ENCODE data around the gene SLC27A6.

The SLC27A6 gene

GRCh38 chr5:128980917-128981316 lies 15.6 kb downstream of the SLC27A6 start:
- Histone ChIP-seq H3K27ac (ENCODE audit: low read length) (no peak overlapping the region), H3K4me1 (ENCODE audit: low read length) (no peaks in the 10 kb centered on the region), H3K9me3 (ENCODE audit: insufficient read depth, low read length) (no peaks in the 10 kb centered on the region), H2AFZ (ENCODE audit: low read depth, low read length) (no peak overlapping the region), H3K27me3 (ENCODE audit: low read depth, low read length) (no peaks in the 10 kb centered on the region), H4K20me1 (ENCODE audit: insufficient read depth, low read length) (no peaks in the 10 kb centered on the region), H3K36me3 (replicated peaks; ENCODE audit: low read depth, low read length) (no peaks in the 10 kb centered on the region), H3K9ac (ENCODE audit: low read length) (no peak overlapping the region), H3K4me2 (ENCODE audit: low read length) (no peak overlapping the region), H3K4me3 (ENCODE audit: low read length) (no peak overlapping the region), H3K79me2 (ENCODE audit: low read length) (no peaks in the 10 kb centered on the region)
- TF ChIP-seq EZH2phosphoT487 (IDR thresholded peaks at IDR 0.05; ENCODE audit: low read depth) (no peak), CTCF (IDR thresholded peaks at IDR 0.05; ENCODE audit: low read depth, low read length) (no peak)

GRCh38 chr5:128984480-128984879 lies 19.2 kb downstream of the SLC27A6 start:
- no peaks in the 10 kb centered on the region for H3K79me2 ChIP-seq (ENCODE audit: low read length)
- H3K9me3 ChIP-seq (ENCODE audit: insufficient read depth, low read length), result no peaks in the 10 kb centered on the region
- H3K4me1 ChIP-seq (ENCODE audit: low read length), result no peaks in the 10 kb centered on the region
- H3K4me3 ChIP-seq (ENCODE audit: low read length), result no peak overlapping the region
- no peak overlapping the region for H2AFZ ChIP-seq (ENCODE audit: low read depth, low read length)
- no peak overlapping the region for H3K4me2 ChIP-seq (ENCODE audit: low read length)
- H3K9ac ChIP-seq (ENCODE audit: low read length), result no peak overlapping the region
- H3K27ac ChIP-seq (ENCODE audit: low read length), result no peak overlapping the region
- no peaks in the 10 kb centered on the region for H3K27me3 ChIP-seq (ENCODE audit: low read depth, low read length)
- no peaks in the 10 kb centered on the region for H4K20me1 ChIP-seq (ENCODE audit: insufficient read depth, low read length)
- TF ChIP-seq CTCF (IDR thresholded peaks at IDR 0.05; ENCODE audit: low read depth, low read length) (no peak), EZH2phosphoT487 (IDR thresholded peaks at IDR 0.05; ENCODE audit: low read depth) (no peak)
- no peaks in the 10 kb centered on the region for H3K36me3 ChIP-seq (replicated peaks; ENCODE audit: low read depth, low read length)

- Histone ChIP-seq H3K27me3 (ENCODE audit: low read depth, low read length) (no peaks in the 10 kb centered on the region), H2AFZ (ENCODE audit: low read depth, low read length) (no peak overlapping the region)
Measured at GRCh38 chr5:128988476-128988875, 23.2 kb downstream of the SLC27A6 start.

GRCh38 chr5:129001841-129002526 lies 36.7 kb downstream of the SLC27A6 start:
- H3K79me2 ChIP-seq (ENCODE audit: low read length), result no peaks in the 10 kb centered on the region
- no peak overlapping the region for H3K4me2 ChIP-seq (ENCODE audit: low read length)
- no peaks in the 10 kb centered on the region for H3K9me3 ChIP-seq (ENCODE audit: insufficient read depth, low read length)

More at GRCh38 chr5:128988476-128988875, 23.2 kb downstream of the SLC27A6 start:
- TF ChIP-seq EZH2phosphoT487 (IDR thresholded peaks at IDR 0.05; ENCODE audit: low read depth), result no peak
- no peak for TF ChIP-seq CTCF (IDR thresholded peaks at IDR 0.05; ENCODE audit: low read depth, low read length)
- no peak overlapping the region for H3K27ac ChIP-seq (ENCODE audit: low read length)
- no peaks in the 10 kb centered on the region for H3K79me2 ChIP-seq (ENCODE audit: low read length)
- H3K36me3 ChIP-seq (replicated peaks; ENCODE audit: low read depth, low read length), result no peaks in the 10 kb centered on the region
- H3K4me3 ChIP-seq (ENCODE audit: low read length), result no peak overlapping the region
- H3K4me1 ChIP-seq (ENCODE audit: low read length), result no peaks in the 10 kb centered on the region
- no peak overlapping the region for H3K9ac ChIP-seq (ENCODE audit: low read length)
- H3K4me2 ChIP-seq (ENCODE audit: low read length), result no peak overlapping the region
- H4K20me1 ChIP-seq (ENCODE audit: insufficient read depth, low read length), result no peaks in the 10 kb centered on the region
- no peaks in the 10 kb centered on the region for H3K9me3 ChIP-seq (ENCODE audit: insufficient read depth, low read length)

More at GRCh38 chr5:129001841-129002526, 36.7 kb downstream of the SLC27A6 start:
- no peaks in the 10 kb centered on the region for H3K27me3 ChIP-seq (ENCODE audit: low read depth, low read length)
- no peak for TF ChIP-seq CTCF (IDR thresholded peaks at IDR 0.05; ENCODE audit: low read depth, low read length)
- no peak overlapping the region for H3K9ac ChIP-seq (ENCODE audit: low read length)
- no peaks in the 10 kb centered on the region for H4K20me1 ChIP-seq (ENCODE audit: insufficient read depth, low read length)
- no peaks in the 10 kb centered on the region for H3K36me3 ChIP-seq (replicated peaks; ENCODE audit: low read depth, low read length)
- H2AFZ ChIP-seq (ENCODE audit: low read depth, low read length), result no peak overlapping the region
- H3K4me1 ChIP-seq (ENCODE audit: low read length), result no peaks in the 10 kb centered on the region
- no peak overlapping the region for H3K27ac ChIP-seq (ENCODE audit: low read length)
- H3K4me3 ChIP-seq (ENCODE audit: low read length), result no peak overlapping the region

All from OCI-LY3 (cell line).